Body of pancreas (tissue), 4 donors: ENCODE data around the gene NKRF. TPM values are rescaled to one million over a fixed set of nuclear protein-coding genes. Genes with fewer than 3 reads are reported as not detected.

Experiments
- ATAC-seq: fragments of 150-250 bp; one replicate; pipeline ENCODE4 v1.9.1; 2016
- DNase-seq, 4 donors: peaks; one replicate each; pipeline ENCODE4 v3.0.0-alpha.2; 2019
- H3K27ac ChIP-seq, 4 donors: fragments of 200-600 bp; sonication (generic); 1 replicate in 3 of 4; 2 replicates in 1 of 4; pipeline versions ENCODE4 v1.5.1 to v1.6.1; 2016 to 2019; ENCODE audit warnings: mild to moderate bottlenecking in 1 of 4, mixed read lengths in 1 of 4, moderate library complexity in 1 of 4
- H3K27me3 ChIP-seq, 2 donors: fragments of 200-600 bp; sonication (generic); one replicate each; pipeline ENCODE4 v1.6.0; 2016; ENCODE audit warnings: mild to moderate bottlenecking in 1 of 2
- H3K36me3 ChIP-seq, 2 donors: fragments of 200-600 bp; sonication (generic); replicated peaks in 1 of 2; 2 replicates each; pipeline ENCODE4 v1.5.1; 2016; ENCODE audit warnings: low read depth in 2 of 2; ENCODE audit not compliant: insufficient read depth in 1 of 2
- H3K4me1 ChIP-seq: fragments of 200-600 bp; sonication (generic); one replicate; pipeline ENCODE4 v1.6.0; 2016
- H3K4me3 ChIP-seq, 2 donors: fragments of 200-600 bp; sonication (generic); 1 replicate in 1 of 2; 2 replicates in 1 of 2; pipeline ENCODE4 v1.5.1; 2016 to 2019
- H3K9me3 ChIP-seq, 3 donors: fragments of 200-600 bp; sonication (generic); 1 replicate in 2 of 3; 2 replicates in 1 of 3; pipeline ENCODE4 v1.5.1; 2016
- CTCF ChIP-seq, 7 experiments: fragments of 450-650 bp in 4 of 7; fragments of 200-600 bp in 3 of 7; sonication (generic) in 3 of 7; IDR thresholded peaks; one replicate each; pipeline ENCODE4 v1.5.1; 2016 to 2019; ENCODE audit warnings: antibody characterized with exemption in 7 of 7
- POLR2A ChIP-seq, 3 donors: fragments of 450-650 bp; IDR thresholded peaks; one replicate each; pipeline ENCODE4 v1.6.1; 2016; ENCODE audit warnings: antibody characterized with exemption in 3 of 3, mild to moderate bottlenecking in 2 of 3
- WGBS, 2 donors: methylation state at CpG; one replicate each; pipeline ENCODE4 v1.1.5; 2017; 5-methylcytosine and 5-hydroxymethylcytosine counted together
- intact Hi-C: fragments of 100-400 bp; cut with DNase I; formaldehyde crosslinking; loops from one replicate; pipeline ENCODE4 v1.15.1; 2023
- total RNA-seq, 2 donors: library from RNA; depleted of rRNA; stranded (reverse); fragments of >200 nt; gene quantifications; one replicate each; pipeline ENCODE4 v1.1.0, GENCODE V29; 2016

NKRF gene
- total RNA-seq, 2 donors from 2014 or later, result 3.9 to 4.0 TPM

GRCh38 chrX:119579414-119579813, 26.8 kb downstream of the NKRF start:
- Histone ChIP-seq H3K4me3 (no peak overlapping the region), H3K36me3 (no peaks in the 10 kb centered on the region), H3K27ac (no peak overlapping the region), H3K27me3 (no peaks in the 10 kb centered on the region), H3K9me3 (no peaks in the 10 kb centered on the region), H3K4me1 (peaks cover 7% of the 10 kb centered on the region)
- ATAC-seq, result no peak
- TF ChIP-seq CTCF (IDR thresholded peaks at IDR 0.05) (no peak), POLR2A (IDR thresholded peaks at IDR 0.05) (no peak)
- no peak for DNase-seq
- intact Hi-C loops, result no loop called here

GRCh38 chrX:119574394-119575266, 31.6 kb downstream of the NKRF start, which contains the start of gene UBE2A:
TSS of gene UBE2A (plus strand) at chrX:119574563. CDS start at chrX:119574712, 149 bp downstream.
- peak; percentile 98 for ATAC-seq
- Histone ChIP-seq H3K4me1 (peaks cover 7% of the 10 kb centered on the region), H3K27ac (peak within 1 kb of the TSS; percentile 65 to 93 (median 84)), H3K36me3 (no peaks in the 10 kb centered on the region), H3K27me3 (no peaks in the 10 kb centered on the region), H3K4me3 (peak within 1 kb of the TSS; percentile 20 to 72), H3K9me3 (no peaks in the 10 kb centered on the region)
- peak; percentile 68 to 94 (median 92) for TF ChIP-seq POLR2A (IDR thresholded peaks at IDR 0.05)
- TF ChIP-seq CTCF (IDR thresholded peaks at IDR 0.05), result peak in 6 of 7 experiments; percentile 14 to 32 (median 18)
- peak; percentile 89 to 92 (median 90) for DNase-seq
- intact Hi-C loops, result no loop called here
- 0% methylated on average over 8 to 36 of the region's 86 CpGs for WGBS, 2 donors

GRCh38 chrX:119573840-119574393, 32.3 kb downstream of the NKRF start:
- 0 to 1% methylated on average over 19 to 29 of the region's 30 CpGs for WGBS, 2 donors
- Histone ChIP-seq H3K36me3 (no peaks in the 10 kb centered on the region), H3K4me3 (peak overlapping the region in 1 of 2 donors; percentile 72), H3K9me3 (no peaks in the 10 kb centered on the region), H3K27ac (peak overlapping the region; percentile 65 to 93 (median 84)), H3K27me3 (no peaks in the 10 kb centered on the region), H3K4me1 (peaks cover 7% of the 10 kb centered on the region)
- intact Hi-C loops, result no loop called here
- ATAC-seq (peak; percentile 52), DNase-seq (peak in 3 of 4 donors; percentile 19 to 49 (median 43))
- TF ChIP-seq CTCF (IDR thresholded peaks at IDR 0.05) (no peak), POLR2A (IDR thresholded peaks at IDR 0.05) (no peak)

GRCh38 chrX:119573222-119573621, 33.0 kb downstream of the NKRF start:
- Histone ChIP-seq H3K27ac (peak overlapping the region in 3 of 4 donors; percentile 76 to 93 (median 91)), H3K4me1 (peaks cover 7% of the 10 kb centered on the region), H3K9me3 (no peaks in the 10 kb centered on the region), H3K4me3 (no peak overlapping the region), H3K36me3 (no peaks in the 10 kb centered on the region), H3K27me3 (no peaks in the 10 kb centered on the region)
- TF ChIP-seq POLR2A (IDR thresholded peaks at IDR 0.05), result no peak
- no peak for TF ChIP-seq CTCF (IDR thresholded peaks at IDR 0.05)
- ATAC-seq (no peak), DNase-seq (no peak)
- 20 to 40% methylated on average over 3 of the region's 3 CpGs for WGBS, 2 donors
- intact Hi-C loops, result no loop called here
